ENCODE data around the gene TTC14. TPM values are rescaled to one million over a fixed set of nuclear protein-coding genes. Genes with fewer than 3 reads are reported as not detected.

Gene TTC14
- total RNA-seq, 1 experiment from 2014 or later: 71.4 TPM

DNA sequence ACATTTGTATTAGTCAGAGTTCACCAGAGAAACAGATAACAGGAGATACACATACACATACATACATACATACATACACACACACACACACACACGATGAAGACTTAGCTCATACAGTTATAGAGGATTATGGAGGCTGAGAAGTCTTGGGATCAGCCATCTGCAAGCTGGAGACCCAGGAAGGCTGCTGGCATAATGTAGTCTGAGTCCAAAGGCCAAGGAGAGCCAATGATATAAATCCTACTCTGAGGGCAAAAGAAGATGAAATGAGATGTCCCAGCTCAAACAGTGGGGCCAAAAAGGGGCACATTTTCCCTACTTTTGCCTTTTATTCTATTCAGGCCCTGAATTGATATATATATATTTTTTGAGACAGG lies 6.4 kb upstream of the TTC14 start:
- Histone ChIP-seq H3K9me3 (ENCODE audit: control insufficient read depth, insufficient read depth, low read depth, low read length) (no peaks in the 10 kb centered on the region), H3K4me3 (ENCODE audit: low read depth in 2 of 2, low read length in 2 of 2) (no peak overlapping the region), H3K27me3 (ENCODE audit: control insufficient read depth, insufficient read depth, low read length) (no peaks in the 10 kb centered on the region), H3K36me3 (ENCODE audit: control insufficient read depth, insufficient read depth, low read length) (no peaks in the 10 kb centered on the region), H3K27ac (ENCODE audit: low read length) (no peak overlapping the region), H3K4me1 (ENCODE audit: control insufficient read depth, insufficient read depth, low read length) (no peaks in the 10 kb centered on the region)
- intact Hi-C loops (cut with micrococcal nuclease; ENCODE audit: unreplicated experiment): loop anchor here (1.0 to 2.0 kb wide), 2 partner anchors 667 to 783 kb away; no protein-coding TSS in a partner anchor
- TF ChIP-seq, protein P1, sequence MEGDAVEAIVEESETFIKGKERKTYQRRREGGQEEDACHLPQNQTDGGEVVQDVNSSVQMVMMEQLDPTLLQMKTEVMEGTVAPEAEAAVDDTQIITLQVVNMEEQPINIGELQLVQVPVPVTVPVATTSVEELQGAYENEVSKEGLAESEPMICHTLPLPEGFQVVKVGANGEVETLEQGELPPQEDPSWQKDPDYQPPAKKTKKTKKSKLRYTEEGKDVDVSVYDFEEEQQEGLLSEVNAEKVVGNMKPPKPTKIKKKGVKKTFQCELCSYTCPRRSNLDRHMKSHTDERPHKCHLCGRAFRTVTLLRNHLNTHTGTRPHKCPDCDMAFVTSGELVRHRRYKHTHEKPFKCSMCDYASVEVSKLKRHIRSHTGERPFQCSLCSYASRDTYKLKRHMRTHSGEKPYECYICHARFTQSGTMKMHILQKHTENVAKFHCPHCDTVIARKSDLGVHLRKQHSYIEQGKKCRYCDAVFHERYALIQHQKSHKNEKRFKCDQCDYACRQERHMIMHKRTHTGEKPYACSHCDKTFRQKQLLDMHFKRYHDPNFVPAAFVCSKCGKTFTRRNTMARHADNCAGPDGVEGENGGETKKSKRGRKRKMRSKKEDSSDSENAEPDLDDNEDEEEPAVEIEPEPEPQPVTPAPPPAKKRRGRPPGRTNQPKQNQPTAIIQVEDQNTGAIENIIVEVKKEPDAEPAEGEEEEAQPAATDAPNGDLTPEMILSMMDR (IDR thresholded peaks at IDR 0.05): no peak
- no peak for TF ChIP-seq POLR2AphosphoS5 (IDR thresholded peaks at IDR 0.05; ENCODE audit: low read depth, low read length)
- ATAC-seq (no peak), DNase-seq (ENCODE audit: low read depth, low spot score) (no peak)
- ChIA-PET POLR2A (no interaction called here), CTCF (interaction anchor here (0.6 kb wide), 1 partner anchor 846 kb away, joined by 3 read pairs; no protein-coding TSS in a partner anchor)
- in situ Hi-C loops (cut with HindIII; ENCODE audit: low pct_unique_long_range_greater_than_20kb, low sequenced_read_pairs): no loop called here
- no TSS peak for BruUV-seq (replicated peaks)

DNA sequence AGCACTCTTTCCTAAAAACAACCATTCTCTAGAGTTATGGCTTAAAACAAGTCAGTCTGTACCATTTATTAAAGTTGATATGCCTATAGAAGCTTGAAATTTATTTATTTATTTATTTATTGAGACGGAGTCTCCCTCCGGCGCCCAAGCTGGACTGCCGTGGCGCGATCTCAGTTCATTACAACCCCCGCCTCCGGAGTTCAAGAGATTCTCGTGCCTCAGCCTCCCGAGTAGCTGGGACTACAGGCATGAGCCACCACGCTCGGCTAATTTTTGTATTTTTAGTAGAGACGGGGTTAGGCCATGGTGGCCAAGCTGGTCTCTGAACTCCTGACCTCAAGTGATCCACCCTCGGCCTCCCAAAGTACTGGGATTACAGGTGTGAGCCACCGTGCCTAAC lies 1.5 kb upstream of the TTC14 start:
- in situ Hi-C loops (cut with HindIII; ENCODE audit: low pct_unique_long_range_greater_than_20kb, low sequenced_read_pairs): no loop called here
- ChIA-PET CTCF (no interaction called here), POLR2A (no interaction called here)
- BruUV-seq (replicated peaks): no TSS peak
- intact Hi-C loops (cut with micrococcal nuclease; ENCODE audit: unreplicated experiment): no loop called here
- Histone ChIP-seq H3K36me3 (ENCODE audit: control insufficient read depth, insufficient read depth, low read length) (peaks cover 15% of the 10 kb centered on the region), H3K9me3 (ENCODE audit: control insufficient read depth, insufficient read depth, low read depth, low read length) (no peaks in the 10 kb centered on the region), H3K27ac (ENCODE audit: low read length) (no peak overlapping the region), H3K4me3 (ENCODE audit: low read depth in 2 of 2, low read length in 2 of 2) (no peak overlapping the region), H3K4me1 (ENCODE audit: control insufficient read depth, insufficient read depth, low read length) (peaks cover 9% of the 10 kb centered on the region; the same call in 1 of the 2 replicates), H3K27me3 (ENCODE audit: control insufficient read depth, insufficient read depth, low read length) (no peaks in the 10 kb centered on the region)
- TF ChIP-seq, protein P2, sequence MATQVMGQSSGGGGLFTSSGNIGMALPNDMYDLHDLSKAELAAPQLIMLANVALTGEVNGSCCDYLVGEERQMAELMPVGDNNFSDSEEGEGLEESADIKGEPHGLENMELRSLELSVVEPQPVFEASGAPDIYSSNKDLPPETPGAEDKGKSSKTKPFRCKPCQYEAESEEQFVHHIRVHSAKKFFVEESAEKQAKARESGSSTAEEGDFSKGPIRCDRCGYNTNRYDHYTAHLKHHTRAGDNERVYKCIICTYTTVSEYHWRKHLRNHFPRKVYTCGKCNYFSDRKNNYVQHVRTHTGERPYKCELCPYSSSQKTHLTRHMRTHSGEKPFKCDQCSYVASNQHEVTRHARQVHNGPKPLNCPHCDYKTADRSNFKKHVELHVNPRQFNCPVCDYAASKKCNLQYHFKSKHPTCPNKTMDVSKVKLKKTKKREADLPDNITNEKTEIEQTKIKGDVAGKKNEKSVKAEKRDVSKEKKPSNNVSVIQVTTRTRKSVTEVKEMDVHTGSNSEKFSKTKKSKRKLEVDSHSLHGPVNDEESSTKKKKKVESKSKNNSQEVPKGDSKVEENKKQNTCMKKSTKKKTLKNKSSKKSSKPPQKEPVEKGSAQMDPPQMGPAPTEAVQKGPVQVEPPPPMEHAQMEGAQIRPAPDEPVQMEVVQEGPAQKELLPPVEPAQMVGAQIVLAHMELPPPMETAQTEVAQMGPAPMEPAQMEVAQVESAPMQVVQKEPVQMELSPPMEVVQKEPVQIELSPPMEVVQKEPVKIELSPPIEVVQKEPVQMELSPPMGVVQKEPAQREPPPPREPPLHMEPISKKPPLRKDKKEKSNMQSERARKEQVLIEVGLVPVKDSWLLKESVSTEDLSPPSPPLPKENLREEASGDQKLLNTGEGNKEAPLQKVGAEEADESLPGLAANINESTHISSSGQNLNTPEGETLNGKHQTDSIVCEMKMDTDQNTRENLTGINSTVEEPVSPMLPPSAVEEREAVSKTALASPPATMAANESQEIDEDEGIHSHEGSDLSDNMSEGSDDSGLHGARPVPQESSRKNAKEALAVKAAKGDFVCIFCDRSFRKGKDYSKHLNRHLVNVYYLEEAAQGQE (IDR thresholded peaks at IDR 0.05; ENCODE audit: insufficient read depth in 1 of 2, low read depth in 2 of 2, low read length in 1 of 2): no peak
- TF ChIP-seq TCF7L2 (IDR thresholded peaks at IDR 0.05; ENCODE audit: low read depth, low read length): no peak
- no peak for TF ChIP-seq SIN3A (IDR thresholded peaks at IDR 0.05; ENCODE audit: borderline replicate concordance, insufficient read depth, low read depth, low read length)
- no peak for TF ChIP-seq POLR2AphosphoS5 (IDR thresholded peaks at IDR 0.05; ENCODE audit: low read depth, low read length)
- TF ChIP-seq, protein P1 (IDR thresholded peaks at IDR 0.05): no peak
- ATAC-seq: no peak
- DNase-seq (ENCODE audit: low read depth, low spot score): no peak

All from Panc1 (cell line).